Measurements from ENCODE around the gene LRRC26. TPM values are rescaled to one million over a fixed set of nuclear protein-coding genes. Genes with fewer than 3 reads are reported as not detected.

The LRRC26 gene
- 2.4 TPM for total RNA-seq (2021; ENCODE audit: unreplicated experiment)
- 2.1 and 2.9 TPM in 2 replicates for polyA plus RNA-seq (2012)
- percentile 26 among the genes with signal in this experiment for Bru-seq, nascent RNA
- not detected for BruChase-seq, experiment 1, labeled RNA remaining after a 6-hour chase
- BruChase-seq, experiment 2, labeled RNA remaining after a 2-hour chase = not detected
- long read RNA-seq, transcript LRRC26-201 (2 exons, 1,209 nt) = major isoform, 6 of 8 reads
- long read RNA-seq, partial matches to known transcripts = 0 of 8 reads
- long read RNA-seq, other reads (novel, unspliced or antisense) = 2 of 8 reads

GRCh38 chr9:137169896-137170358, at the start of gene LRRC26:
Gene LRRC26 (minus strand): TSS chr9:137170051. CDS start chr9:137169943, 108 bp downstream.
- intact Hi-C loops (cut with micrococcal nuclease) = no loop called here
- H3K9me2 ChIP-seq (ENCODE audit: insufficient read depth) = no peaks in the 10 kb centered on the region
- CTCF ChIA-PET = interaction anchor here (1.1 to 1.9 kb wide), 3 partner anchors 58 to 141 kb away, joined by 4 to 5 read pairs (median 4); partner anchors contain the start of gene RNF224
- TF ChIP-seq JUND (IDR thresholded peaks at IDR 0.05) (no peak), EZH2 (IDR thresholded peaks at IDR 0.05) (no peak), CTCF (IDR thresholded peaks at IDR 0.05 in 2 of 3, conservative IDR thresholded peaks at IDR 0.05 in 1 of 3; ENCODE audit: borderline replicate concordance in 1 of 3, insufficient read depth in 1 of 3, low read depth in 2 of 3, low read length in 2 of 3) (no peak), SP1 (IDR thresholded peaks at IDR 0.05; ENCODE audit: low read depth) (no peak), FOSL1 (IDR thresholded peaks at IDR 0.05; ENCODE audit: low read depth) (no peak), ZFX (IDR thresholded peaks at IDR 0.05) (no peak; the same call in 1 of the 2 replicates), EGR1 (IDR thresholded peaks at IDR 0.05; ENCODE audit: low read depth) (no peak), RAD21 (IDR thresholded peaks at IDR 0.05; ENCODE audit: low read depth) (no peak), ELF1 (IDR thresholded peaks at IDR 0.05; ENCODE audit: borderline replicate concordance, low read depth) (no peak), ATF3 (IDR thresholded peaks at IDR 0.05) (no peak), MAX (IDR thresholded peaks at IDR 0.05) (no peak), YY1 (IDR thresholded peaks at IDR 0.05; ENCODE audit: extremely low read depth, insufficient replicate concordance, low read depth, low read length) (no peak), POLR2AphosphoS5 (IDR thresholded peaks at IDR 0.05; ENCODE audit: low read depth, low read length) (no peak), EZH2phosphoT487 (IDR thresholded peaks at IDR 0.05; ENCODE audit: borderline replicate concordance) (no peak)
- no TSS peak for BruUV-seq (replicated peaks)
- peaks cover 14 to 40% of the 10 kb centered on the region in 2 experiments for H3K4me1 ChIP-seq (ENCODE audit: control insufficient read depth in 1 of 2, insufficient read depth in 2 of 2, low read length in 2 of 2)
- ATAC-seq = no peak; the same call in 1 of the 2 replicates
- DNase-seq (ENCODE audit: low read depth, low spot score) = no peak
- no peaks in the 10 kb centered on the region for H3K9me3 ChIP-seq (ENCODE audit: control insufficient read depth in 1 of 2, insufficient read depth in 1 of 2, low read depth in 1 of 2, low read length in 2 of 2)
- H3K4me3 ChIP-seq (replicated peaks in 1 of 2; ENCODE audit: low read depth in 1 of 2, low read length in 2 of 2) = peak within 1 kb of the TSS; percentile 41 to 60
- POLR2A ChIA-PET = interaction anchor here (1.2 to 3.4 kb wide), 2 partner anchors 9 to 19 kb away, joined by 3 to 12 read pairs; no protein-coding TSS in a partner anchor
- H3K36me3 ChIP-seq (ENCODE audit: control insufficient read depth in 1 of 2, insufficient read depth in 2 of 2, low read length in 2 of 2) = no peaks in the 10 kb centered on the region
- peak within 1 kb of the TSS; percentile 84 for H3K4me2 ChIP-seq (ENCODE audit: low read length)
- RAD21 ChIA-PET (ENCODE audit: low non-redundant PET in 1 of 2, low total read pairs in 2 of 2, uncharacterized antibody in 2 of 2, unreplicated experiment in 2 of 2) = no interaction called here
- no peak within 1 kb of the TSS for H2AFZ ChIP-seq (ENCODE audit: low read depth, low read length, poor library complexity, severe bottlenecking)
- H3K79me2 ChIP-seq (ENCODE audit: insufficient read depth, low read length) = no peaks in the 10 kb centered on the region
- H3K27me3 ChIP-seq (ENCODE audit: insufficient read depth, low read length) = no peaks in the 10 kb centered on the region
- H4K20me1 ChIP-seq (ENCODE audit: insufficient read depth) = no peaks in the 10 kb centered on the region
- H3K9ac ChIP-seq (ENCODE audit: low read length) = peak within 1 kb of the TSS; percentile 58
- H3K27ac ChIP-seq (ENCODE audit: low read depth, low read length) = peak within 1 kb of the TSS; percentile 65; the same call in 1 of the 2 replicates

All from HCT116 (cell line).